LNCAP (cell line): ENCODE data around the gene PCSK5.

Experiments
- CTCF ChIP-seq: fragments of 450-650 bp; IDR thresholded peaks from 2 replicates; pipeline ENCODE4 v1.5.1; 2017; ENCODE audit warnings: mild to moderate bottlenecking

PCSK5 gene

GRCh38 chr9:76369583-76369982 lies 479.1 kb downstream of the PCSK5 start:
- TF ChIP-seq CTCF: no peak

- TF ChIP-seq CTCF: no peak
Measured at GRCh38 chr9:76370396-76371023, 480.0 kb downstream of the PCSK5 start.

GRCh38 chr9:76371901-76372300 lies 481.4 kb downstream of the PCSK5 start:
- TF ChIP-seq CTCF: no peak

- TF ChIP-seq CTCF: no peak
Measured at GRCh38 chr9:76372336-76372735, 481.9 kb downstream of the PCSK5 start.

- no peak for TF ChIP-seq CTCF
Measured at GRCh38 chr9:76373173-76373783, 482.8 kb downstream of the PCSK5 start.

- no peak for TF ChIP-seq CTCF
Measured at GRCh38 chr9:76373784-76374474, 483.5 kb downstream of the PCSK5 start.

GRCh38 chr9:76374783-76375559 lies 484.5 kb downstream of the PCSK5 start:
- no peak for TF ChIP-seq CTCF
